GM12878 (cell line): Measurements from ENCODE around the gene NOC2L. TPM values are rescaled to one million over a fixed set of nuclear protein-coding genes. Genes with fewer than 3 reads are reported as not detected.

Experiments used
- ATF2 ChIP-seq: IDR thresholded peaks from 2 replicates; pipeline ENCODE4 v1.6.1; 2012; ENCODE audit warnings: low read length, inconsistent platforms
- EGR1 ChIP-seq, 2 experiments: IDR thresholded peaks; 1 replicate in 1 of 2; 2 replicates in 1 of 2; pipeline ENCODE4 v1.6.1; 2011 to 2012; ENCODE audit warnings: low read depth in 2 of 2, low read length in 2 of 2, borderline replicate concordance in 1 of 2, mild to moderate bottlenecking in 1 of 2, moderate library complexity in 1 of 2
- HDAC6 ChIP-seq: fragments of 200-600 bp; sonication (generic); IDR thresholded peaks from one replicate; pipeline ENCODE4 v1.8.0; 2017; ENCODE audit warnings: antibody characterized with exemption; ENCODE audit not compliant: unreplicated experiment
- IKZF2 ChIP-seq, 2 experiments: fragments of 450-650 bp; IDR thresholded peaks; 2 replicates each; pipeline ENCODE4 v1.6.1; 2017; ENCODE audit warnings: mild to moderate bottlenecking in 2 of 2, moderate library complexity in 2 of 2
- IRF3 ChIP-seq: fragments of 450-650 bp; IDR thresholded peaks from 2 replicates; pipeline ENCODE4 v1.6.1; 2014; ENCODE audit warnings: mild to moderate bottlenecking
- IRF4 ChIP-seq: IDR thresholded peaks from 2 replicates; pipeline ENCODE4 v1.6.1; 2011; ENCODE audit warnings: low read depth, low read length
- IRF5 ChIP-seq: fragments of 450-650 bp; IDR thresholded peaks from 2 replicates; pipeline ENCODE4 v1.6.1; 2017; ENCODE audit warnings: borderline replicate concordance
- JUND ChIP-seq: IDR thresholded peaks from 2 replicates; pipeline ENCODE4 v1.6.1; 2012; ENCODE audit warnings: low read depth, mild to moderate bottlenecking, low read length, improper control_type of control experiment, moderate library complexity
- KLF5 ChIP-seq: fragments of 450-650 bp; IDR thresholded peaks from 2 replicates; pipeline ENCODE4 v1.6.1; 2014; ENCODE audit warnings: mild to moderate bottlenecking; ENCODE audit not compliant: partially characterized antibody
- PAX8 ChIP-seq: fragments of 450-650 bp; IDR thresholded peaks from 2 replicates; pipeline ENCODE4 v1.6.1; 2017; ENCODE audit warnings: mild to moderate bottlenecking, moderate library complexity
- PBX3 ChIP-seq: IDR thresholded peaks from 2 replicates; pipeline ENCODE4 v1.6.1; 2011; ENCODE audit warnings: mild to moderate bottlenecking, low read depth, low read length, moderate library complexity; ENCODE audit not compliant: insufficient replicate concordance
- POLR2A ChIP-seq: IDR thresholded peaks from 2 replicates; pipeline ENCODE4 v1.6.1; 2011; ENCODE audit warnings: low read depth, mild to moderate bottlenecking, low read length
- RAD51 ChIP-seq: fragments of 450-650 bp; IDR thresholded peaks from 2 replicates; pipeline ENCODE4 v1.6.1; 2016; ENCODE audit warnings: moderate library complexity, mild to moderate bottlenecking, inconsistent platforms
- SKIL ChIP-seq: fragments of 450-650 bp; IDR thresholded peaks from 2 replicates; pipeline ENCODE4 v1.6.1; 2017; ENCODE audit warnings: mild to moderate bottlenecking, low read depth, inconsistent platforms; ENCODE audit not compliant: poor library complexity, severe bottlenecking
- SMAD1 ChIP-seq: fragments of 450-650 bp; IDR thresholded peaks from 2 replicates; pipeline ENCODE4 v1.6.1; 2018; ENCODE audit warnings: mild to moderate bottlenecking, low read depth; ENCODE audit not compliant: partially characterized antibody
- SMAD5 ChIP-seq: IDR thresholded peaks from 2 replicates; pipeline ENCODE4 v1.6.1; 2016; ENCODE audit warnings: antibody characterized with exemption, low read depth
- SMC3 ChIP-seq: IDR thresholded peaks from 2 replicates; pipeline ENCODE4 v1.6.1; 2011; ENCODE audit warnings: low read length, improper control_type of control experiment, borderline replicate concordance
- ZNF687 ChIP-seq: fragments of 450-650 bp; IDR thresholded peaks from 2 replicates; pipeline ENCODE4 v1.6.1; 2017; ENCODE audit warnings: mild to moderate bottlenecking, moderate library complexity
- ZSCAN29 ChIP-seq: fragments of 450-650 bp; IDR thresholded peaks from 2 replicates; pipeline ENCODE4 v1.6.1; 2017; ENCODE audit warnings: mild to moderate bottlenecking, moderate library complexity
- polyA plus RNA-seq, 11 experiments: library from polyadenylated mRNA; depleted of rRNA in 4 of 11; unstranded in 6 of 11; stranded (reverse) in 5 of 11; fragments of >200 nt; fragmentation: Nextera tagmentation in 4 of 11; fragmentation: Illumina TruSeq in 1 of 11; extraction: Ambion mirVana in 4 of 11; extraction: Trizol in 1 of 11; gene quantifications; 1 replicate in 1 of 11; 2 replicates in 10 of 11; pipeline versions ENCODE4 v1.2.1 to v1.2.3, GENCODE V29; 2011 to 2016; ENCODE audit warnings: inconsistent platforms in 2 of 11, missing spikeins in 2 of 11, low read depth in 1 of 11
- total RNA-seq, 4 experiments: library from RNA; depleted of rRNA in 3 of 4; stranded (reverse); fragments of >200 nt in 3 of 4; fragmentation: Illumina TruSeq in 1 of 4; extraction: Trizol in 1 of 4; gene quantifications; 2 replicates each; pipeline versions ENCODE4 v1.2.1 to v1.2.3, GENCODE V29; 2013 to 2021

The NOC2L gene
- total and polyA plus RNA-seq, 10 of the 15 experiments (the other 5 are each of a cell fraction or from before 2014, with no cell fraction given), result 1.3 to 171 (median 64.3) TPM

GRCh38 chr1:999725-1000356 lies 40.8 kb upstream of the NOC2L start, which contains the start of gene HES4 (continued):
- TF ChIP-seq IRF5 (no peak), SKIL (no peak), ZNF687 (no peak), IKZF2 (IDR thresholded peaks at IDR 0.05) (no peak), HDAC6 (peak; percentile 67), PBX3 (peak; percentile 89), PAX8 (no peak), SMAD5 (no peak), ZSCAN29 (peak; percentile 93), EGR1 (IDR thresholded peaks at IDR 0.05; ENCODE audit: borderline replicate concordance in 1 of 2, low read depth in 2 of 2, low read length in 2 of 2) (peak in 1 of 2 experiments; percentile 11; a peak in 1 of 3 replicates), KLF5 (no peak), RAD51 (no peak), JUND (no peak), IRF4 (no peak), SMAD1 (no peak), SMC3 (no peak), POLR2A (0 out of 2 replicates have a peak, but pooled peaks have one; percentile 16), IRF3 (no peak), ATF2 (no peak)
